22Rv1 (cell line): ENCODE measurements around the gene TRIM58.

ENCODE experiments used
- CTCF ChIP-seq: fragments of 450-650 bp; IDR thresholded peaks from 2 replicates; pipeline ENCODE4 v1.5.1; 2017; ENCODE audit warnings: mild to moderate bottlenecking
- ZFX ChIP-seq: fragments of 450-650 bp; IDR thresholded peaks from 2 replicates; pipeline ENCODE4 v1.6.1; 2017; ENCODE audit warnings: antibody characterized with exemption, borderline replicate concordance

GRCh38 chr1:247884797-247885413, 27.9 kb downstream of the TRIM58 start:
- TF ChIP-seq CTCF, result no peak
- no peak for TF ChIP-seq ZFX
